Measurements from ENCODE around the gene DOCK3.

DOCK3 gene

GRCh38 chr3:50674349-50675178 is at the start of gene DOCK3:
Gene DOCK3, plus strand, starts transcription at chr3:50674927. Its CDS starts 337 bp downstream, at chr3:50675264.
- peak; percentile 20 for DNase-seq (ENCODE audit: low read depth)

GRCh38 chr3:50625231-50626182 is 49.2 kb upstream of the DOCK3 start:
- no peak for DNase-seq (ENCODE audit: low read depth)

- no peak for DNase-seq (ENCODE audit: low read depth)
These were observed 48.3 kb upstream of the DOCK3 start for GRCh38 chr3:50626401-50626800.

GRCh38 chr3:50627407-50628051 is 47.2 kb upstream of the DOCK3 start:
- peak; percentile 67 for DNase-seq (ENCODE audit: low read depth)

- no peak for DNase-seq (ENCODE audit: low read depth)
These were observed 46.1 kb upstream of the DOCK3 start for GRCh38 chr3:50628601-50629000.

- no peak for DNase-seq (ENCODE audit: low read depth)
These were observed 44.3 kb upstream of the DOCK3 start for GRCh38 chr3:50630394-50630793.

- no peak for DNase-seq (ENCODE audit: low read depth)
These were observed 43.9 kb upstream of the DOCK3 start for GRCh38 chr3:50630877-50631276.

- DNase-seq (ENCODE audit: low read depth), result no peak
These were observed 42.3 kb upstream of the DOCK3 start for GRCh38 chr3:50632450-50632849.

GRCh38 chr3:50633230-50633790 is 41.4 kb upstream of the DOCK3 start:
- no peak for DNase-seq (ENCODE audit: low read depth)

GRCh38 chr3:50635066-50635465 is 39.7 kb upstream of the DOCK3 start:
- DNase-seq (ENCODE audit: low read depth), result no peak

- DNase-seq (ENCODE audit: low read depth), result no peak
These were observed 37.7 kb upstream of the DOCK3 start for GRCh38 chr3:50637011-50637410.

- no peak for DNase-seq (ENCODE audit: low read depth)
These were observed 36.8 kb upstream of the DOCK3 start for GRCh38 chr3:50637945-50638344.

- peak; percentile 74 for DNase-seq (ENCODE audit: low read depth)
These were observed 35.7 kb upstream of the DOCK3 start for GRCh38 chr3:50639055-50639494.

- DNase-seq (ENCODE audit: low read depth), result no peak
These were observed 32.3 kb upstream of the DOCK3 start for GRCh38 chr3:50642382-50642781.

GRCh38 chr3:50644561-50644960 is 30.2 kb upstream of the DOCK3 start:
- no peak for DNase-seq (ENCODE audit: low read depth)

- DNase-seq (ENCODE audit: low read depth), result no peak
These were observed 29.3 kb upstream of the DOCK3 start for GRCh38 chr3:50645378-50645777.

GRCh38 chr3:50648313-50648712 is 26.4 kb upstream of the DOCK3 start:
- DNase-seq (ENCODE audit: low read depth), result no peak

- DNase-seq (ENCODE audit: low read depth), result no peak
These were observed 25.8 kb upstream of the DOCK3 start for GRCh38 chr3:50648944-50649343.

GRCh38 chr3:50649451-50649931 is 25.2 kb upstream of the DOCK3 start:
- no peak for DNase-seq (ENCODE audit: low read depth)

- DNase-seq (ENCODE audit: low read depth), result no peak
These were observed 24.7 kb upstream of the DOCK3 start for GRCh38 chr3:50650018-50650417.

GRCh38 chr3:50651445-50651844 is 23.3 kb upstream of the DOCK3 start:
- DNase-seq (ENCODE audit: low read depth), result no peak

Data from stromal cell of bone marrow (primary cell).